Sigmoid colon (tissue), 7 donors: ENCODE results near the gene EME2. TPM values are rescaled to one million over a fixed set of nuclear protein-coding genes. Genes with fewer than 3 reads are reported as not detected.

Experiments
- DNase-seq: peaks from one replicate; pipeline ENCODE4 v3.0.0-alpha.2; 2019
- H3K27ac ChIP-seq, 4 donors: fragments of 200-600 bp; sonication (generic); one replicate each; pipeline ENCODE4 v1.5.1; 2016 to 2019; ENCODE audit warnings: mild to moderate bottlenecking in 1 of 4
- H3K27me3 ChIP-seq, 3 donors: fragments of 200-600 bp; sonication (generic); one replicate each; pipeline ENCODE4 v1.5.1; 2019; ENCODE audit warnings: mild to moderate bottlenecking in 1 of 3
- H3K36me3 ChIP-seq, 4 donors: fragments of 200-600 bp; sonication (generic); one replicate each; pipeline ENCODE4 v1.5.1; 2016 to 2019
- H3K4me1 ChIP-seq, 4 donors: fragments of 200-600 bp; sonication (generic); one replicate each; pipeline ENCODE4 v1.5.1; 2017 to 2019
- H3K4me3 ChIP-seq, 4 donors: fragments of 200-600 bp; sonication (generic); one replicate each; pipeline ENCODE4 v1.5.1; 2017 to 2019; ENCODE audit warnings: mild to moderate bottlenecking in 2 of 4, moderate library complexity in 1 of 4
- H3K9me3 ChIP-seq, 4 donors: fragments of 200-600 bp in 3 of 4; sonication (generic) in 3 of 4; one replicate each; pipeline versions ENCODE4 v1.5.1 to v1.6.1; 2013 to 2019
- EP300 ChIP-seq, 4 donors: sonication (generic); formaldehyde crosslinking; IDR thresholded peaks; one replicate each; pipeline ENCODE4 v1.6.1; 2017; ENCODE audit warnings: antibody characterized with exemption in 4 of 4
- POLR2A ChIP-seq, 2 donors: fragments of 450-650 bp; IDR thresholded peaks; one replicate each; pipeline ENCODE4 v1.6.1; 2016; ENCODE audit warnings: antibody characterized with exemption in 2 of 2, mild to moderate bottlenecking in 2 of 2, moderate library complexity in 2 of 2
- POLR2AphosphoS5 ChIP-seq, 4 donors: sonication (generic); formaldehyde crosslinking; IDR thresholded peaks; one replicate each; pipeline ENCODE4 v1.6.1; 2017; ENCODE audit warnings: antibody characterized with exemption in 4 of 4
- WGBS, 2 donors: extraction: QIAGEN DNeasy Blood & Tissue Kit; methylation state at CpG; one replicate each; pipeline ENCODE4 v1.1.7; 2013; 5-methylcytosine and 5-hydroxymethylcytosine counted together
- intact Hi-C: fragments of 100-400 bp; cut with DNase I; formaldehyde crosslinking; loops from one replicate; pipeline ENCODE4 v1.15.1; 2023
- polyA plus RNA-seq, 3 donors: library from polyadenylated mRNA; stranded (reverse); fragments of 200-250 nt; gene quantifications; one replicate each; pipeline ENCODE4 v1.2.3, GENCODE V29; 2013
- total RNA-seq, 4 donors: library from RNA; depleted of rRNA; stranded (reverse); fragments of >200 nt; gene quantifications; one replicate each; pipeline ENCODE4 v1.1.0, GENCODE V29; 2016
- TF ChIP-seq, protein P1 (sequence below), 4 experiments: fragments of 450-650 bp in 3 of 4; fragments of 200-600 bp in 1 of 4; IDR thresholded peaks; one replicate each; pipeline ENCODE4 v1.5.1; 2016 to 2019; ENCODE audit warnings: antibody characterized with exemption in 4 of 4, mild to moderate bottlenecking in 3 of 4, moderate library complexity in 2 of 4
- donor health status: healthy with polysubstance abuse.
- donor health status: Bipolar disorder and iron deficiency.
- donor health status: healthy.

EME2 gene
- total and polyA plus RNA-seq, 7 donors = 1.8 to 17.1 (median 5.2) TPM

DNA sequence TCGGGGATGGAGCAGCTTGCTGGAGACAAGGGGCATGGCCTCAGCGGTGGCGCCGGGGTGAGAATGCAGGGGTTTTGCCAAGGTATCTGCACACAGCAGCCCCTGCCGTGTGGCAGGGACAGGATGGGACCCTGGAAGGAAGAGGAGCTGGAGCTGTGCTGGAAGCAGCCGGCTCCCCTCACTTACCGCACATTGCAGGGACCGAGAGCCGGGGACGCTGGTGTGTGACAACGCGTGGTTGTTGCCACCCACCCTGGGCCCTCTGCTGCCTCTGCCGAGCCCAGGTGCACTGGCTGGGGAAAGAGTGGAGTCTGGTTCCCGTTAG is 13.2 kb downstream of the EME2 start:
- intact Hi-C loops = no loop called here
- no peak for DNase-seq
- Histone ChIP-seq H3K36me3 (peaks cover 0 to 55% (median 32%) of the 10 kb centered on the region in 4 donors), H3K4me3 (no peak overlapping the region), H3K9me3 (no peaks in the 10 kb centered on the region), H3K27ac (no peak overlapping the region), H3K4me1 (peaks cover 0 to 39% (median 31%) of the 10 kb centered on the region in 4 donors), H3K27me3 (no peaks in the 10 kb centered on the region)
- WGBS, 2 donors = 91 to 92% methylated on average over 14 of the region's 14 CpGs
- TF ChIP-seq, protein P1, sequence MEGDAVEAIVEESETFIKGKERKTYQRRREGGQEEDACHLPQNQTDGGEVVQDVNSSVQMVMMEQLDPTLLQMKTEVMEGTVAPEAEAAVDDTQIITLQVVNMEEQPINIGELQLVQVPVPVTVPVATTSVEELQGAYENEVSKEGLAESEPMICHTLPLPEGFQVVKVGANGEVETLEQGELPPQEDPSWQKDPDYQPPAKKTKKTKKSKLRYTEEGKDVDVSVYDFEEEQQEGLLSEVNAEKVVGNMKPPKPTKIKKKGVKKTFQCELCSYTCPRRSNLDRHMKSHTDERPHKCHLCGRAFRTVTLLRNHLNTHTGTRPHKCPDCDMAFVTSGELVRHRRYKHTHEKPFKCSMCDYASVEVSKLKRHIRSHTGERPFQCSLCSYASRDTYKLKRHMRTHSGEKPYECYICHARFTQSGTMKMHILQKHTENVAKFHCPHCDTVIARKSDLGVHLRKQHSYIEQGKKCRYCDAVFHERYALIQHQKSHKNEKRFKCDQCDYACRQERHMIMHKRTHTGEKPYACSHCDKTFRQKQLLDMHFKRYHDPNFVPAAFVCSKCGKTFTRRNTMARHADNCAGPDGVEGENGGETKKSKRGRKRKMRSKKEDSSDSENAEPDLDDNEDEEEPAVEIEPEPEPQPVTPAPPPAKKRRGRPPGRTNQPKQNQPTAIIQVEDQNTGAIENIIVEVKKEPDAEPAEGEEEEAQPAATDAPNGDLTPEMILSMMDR (IDR thresholded peaks at IDR 0.05) = no peak
- TF ChIP-seq EP300 (IDR thresholded peaks at IDR 0.05) = no peak
- no peak for TF ChIP-seq POLR2AphosphoS5 (IDR thresholded peaks at IDR 0.05)
- TF ChIP-seq POLR2A (IDR thresholded peaks at IDR 0.05) = no peak

DNA sequence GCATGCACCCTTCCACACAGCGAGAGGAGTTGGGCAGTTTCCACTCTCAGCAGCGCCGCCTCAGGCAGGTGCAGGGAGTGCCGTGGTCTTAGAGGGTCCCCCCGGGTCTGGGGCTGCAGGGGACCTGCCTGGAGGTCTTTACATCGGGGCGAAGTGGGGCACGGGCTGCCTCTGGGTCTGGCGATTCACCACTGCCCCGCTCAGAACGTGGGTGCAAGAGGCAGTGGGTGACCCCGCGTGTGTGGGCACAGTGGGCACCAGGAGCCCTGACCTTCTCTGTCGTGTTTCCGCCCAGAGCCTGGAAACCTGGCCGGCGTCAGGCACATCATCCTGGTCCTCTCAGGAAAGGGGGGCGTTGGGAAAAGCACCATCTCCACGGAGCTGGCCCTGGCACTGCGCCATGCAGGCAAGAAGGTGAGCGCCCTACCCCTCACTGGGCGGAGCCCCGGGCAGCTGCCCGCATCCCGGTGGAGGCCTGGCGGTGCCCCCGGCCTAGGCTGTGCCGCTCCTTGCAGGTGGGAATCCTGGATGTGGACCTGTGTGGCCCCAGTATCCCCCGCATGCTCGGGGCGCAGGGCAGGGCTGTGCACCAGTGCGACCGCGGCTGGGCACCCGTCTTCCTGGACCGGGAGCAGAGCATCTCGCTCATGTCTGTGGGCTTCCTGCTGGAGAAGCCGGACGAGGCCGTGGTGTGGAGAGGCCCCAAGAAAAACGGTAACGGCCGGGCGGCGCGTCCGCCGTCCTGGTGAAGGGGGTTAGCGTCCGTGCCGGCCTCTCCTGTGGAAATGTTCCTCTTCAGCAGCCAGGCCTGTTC is 13.8 kb downstream of the EME2 start:
- TF ChIP-seq, protein P1 (IDR thresholded peaks at IDR 0.05) = no peak
- TF ChIP-seq POLR2AphosphoS5 (IDR thresholded peaks at IDR 0.05) (no peak), EP300 (IDR thresholded peaks at IDR 0.05) (no peak), POLR2A (IDR thresholded peaks at IDR 0.05) (no peak)
- 88 to 89% methylated on average over 51 of the region's 51 CpGs for WGBS, 2 donors
- Histone ChIP-seq H3K4me1 (peaks cover 0 to 32% (median 25%) of the 10 kb centered on the region in 4 donors), H3K4me3 (no peak overlapping the region), H3K27ac (no peak overlapping the region), H3K9me3 (no peaks in the 10 kb centered on the region), H3K27me3 (no peaks in the 10 kb centered on the region), H3K36me3 (peaks cover 0 to 54% (median 32%) of the 10 kb centered on the region in 4 donors)
- intact Hi-C loops = no loop called here
- DNase-seq = no peak

DNA sequence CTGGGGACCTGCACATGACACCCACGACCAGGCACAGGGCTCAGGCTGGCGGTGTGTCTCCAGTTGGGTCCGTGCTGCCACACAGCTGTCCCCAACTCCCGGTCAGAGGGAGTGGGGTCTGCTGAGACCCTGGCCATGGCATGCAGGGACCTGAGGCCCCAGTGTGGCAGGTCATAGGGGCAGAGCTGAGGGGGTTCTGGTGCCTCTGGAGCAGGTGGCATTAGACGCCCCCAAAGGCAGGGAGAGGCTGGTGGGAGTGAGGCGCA is 14.4 kb downstream of the EME2 start:
- WGBS, 2 donors = 91 to 94% methylated on average over 6 of the region's 6 CpGs
- TF ChIP-seq POLR2AphosphoS5 (IDR thresholded peaks at IDR 0.05) = no peak
- TF ChIP-seq, protein P1 (IDR thresholded peaks at IDR 0.05) = no peak
- no peak for TF ChIP-seq POLR2A (IDR thresholded peaks at IDR 0.05)
- DNase-seq = no peak
- intact Hi-C loops = no loop called here
- H3K36me3 ChIP-seq = peaks cover 0 to 59% (median 32%) of the 10 kb centered on the region in 4 donors
- H3K27ac ChIP-seq = no peak overlapping the region
- peaks cover 0 to 28% (median 21%) of the 10 kb centered on the region in 4 donors for H3K4me1 ChIP-seq
- no peaks in the 10 kb centered on the region for H3K27me3 ChIP-seq
- no peaks in the 10 kb centered on the region for H3K9me3 ChIP-seq
- no peak overlapping the region for H3K4me3 ChIP-seq

DNA sequence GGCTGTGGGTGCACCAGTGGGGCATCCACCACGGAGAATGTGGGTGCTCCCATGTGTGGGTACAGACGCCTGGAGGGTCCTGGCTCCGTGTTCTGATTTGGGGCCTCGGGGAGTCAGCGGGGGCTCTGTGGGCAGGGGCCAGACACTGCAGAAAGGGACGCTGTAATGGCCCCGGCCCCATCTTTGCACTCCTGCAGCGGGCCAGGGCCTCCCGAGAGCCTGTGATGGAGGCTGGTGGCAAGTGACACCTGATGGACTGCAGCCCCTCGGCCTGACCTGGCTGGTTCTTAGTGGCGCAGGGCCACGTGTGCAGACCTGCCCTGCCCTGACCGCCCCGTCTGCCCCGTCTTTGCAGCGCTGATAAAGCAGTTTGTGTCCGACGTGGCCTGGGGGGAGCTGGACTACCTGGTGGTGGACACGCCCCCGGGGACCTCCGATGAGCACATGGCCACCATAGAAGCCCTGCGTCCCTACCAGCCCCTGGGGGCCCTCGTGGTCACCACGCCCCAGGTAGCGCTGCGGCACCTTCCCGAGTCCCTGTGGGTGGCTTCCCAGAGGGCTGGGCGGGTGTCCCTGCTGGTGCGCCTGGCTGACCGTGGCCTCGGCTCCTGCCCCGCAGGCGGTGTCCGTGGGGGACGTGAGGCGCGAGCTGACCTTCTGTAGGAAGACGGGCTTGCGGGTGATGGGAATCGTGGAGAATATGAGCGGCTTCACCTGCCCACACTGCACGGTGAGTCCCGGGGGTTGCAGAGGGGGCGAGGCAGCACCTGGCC is 14.9 kb downstream of the EME2 start:
- intact Hi-C loops = no loop called here

More for the DNA sequence above, 14.9 kb downstream of the EME2 start:
- Histone ChIP-seq H3K27me3 (no peaks in the 10 kb centered on the region), H3K9me3 (no peaks in the 10 kb centered on the region), H3K4me1 (peaks cover 0 to 28% (median 21%) of the 10 kb centered on the region in 4 donors), H3K4me3 (no peak overlapping the region), H3K36me3 (peaks cover 0 to 61% (median 32%) of the 10 kb centered on the region in 4 donors), H3K27ac (no peak overlapping the region)
- no peak for DNase-seq
- TF ChIP-seq EP300 (IDR thresholded peaks at IDR 0.05) (no peak), POLR2A (IDR thresholded peaks at IDR 0.05) (no peak), POLR2AphosphoS5 (IDR thresholded peaks at IDR 0.05) (no peak)
- TF ChIP-seq, protein P1 (IDR thresholded peaks at IDR 0.05) = no peak
- WGBS, 2 donors = 94 to 96% methylated on average over 44 of the region's 44 CpGs
